MG63 (cell line): ENCODE measurements around the gene SLC45A2. TPM values are rescaled to one million over a fixed set of nuclear protein-coding genes. Genes with fewer than 3 reads are reported as not detected.
"Not testable (repeated sequence)": the region's sequence is repeated elsewhere in the genome, so short reads cannot be mapped to it uniquely, and the experiment has no call there.

ENCODE experiments used
- DNase-seq: peaks from one replicate; pipeline ENCODE4 v3.0.0-alpha.2; 2020
- H3K27me3 ChIP-seq: fragments of 250-450 bp; sonication (Bioruptor Pico); 2 replicates; pipeline ENCODE4 v1.5.1; 2020; ENCODE audit warnings: mild to moderate bottlenecking, moderate library complexity
- H3K36me3 ChIP-seq: fragments of 250-450 bp; sonication (Bioruptor Pico); 2 replicates; pipeline ENCODE4 v1.5.1; 2020; ENCODE audit warnings: mild to moderate bottlenecking, moderate library complexity
- H3K4me3 ChIP-seq: fragments of 250-450 bp; sonication (Bioruptor Pico); 2 replicates; pipeline ENCODE4 v1.5.1; 2020; ENCODE audit warnings: mild to moderate bottlenecking, moderate library complexity
- H3K9me3 ChIP-seq: fragments of 250-450 bp; sonication (Bioruptor Pico); 2 replicates; pipeline ENCODE4 v1.5.1; 2020; ENCODE audit warnings: mild to moderate bottlenecking, moderate library complexity
- total RNA-seq: library from RNA; depleted of rRNA; stranded (reverse); fragments of >200 nt; shearing (Covaris generic); gene quantifications from 2 replicates; pipeline ENCODE4 v1.2.3, GENCODE V29; 2014; ENCODE audit warnings: low replicate concordance; rRNA removed

The SLC45A2 gene
- total RNA-seq: not detected in 2 replicates

DNA sequence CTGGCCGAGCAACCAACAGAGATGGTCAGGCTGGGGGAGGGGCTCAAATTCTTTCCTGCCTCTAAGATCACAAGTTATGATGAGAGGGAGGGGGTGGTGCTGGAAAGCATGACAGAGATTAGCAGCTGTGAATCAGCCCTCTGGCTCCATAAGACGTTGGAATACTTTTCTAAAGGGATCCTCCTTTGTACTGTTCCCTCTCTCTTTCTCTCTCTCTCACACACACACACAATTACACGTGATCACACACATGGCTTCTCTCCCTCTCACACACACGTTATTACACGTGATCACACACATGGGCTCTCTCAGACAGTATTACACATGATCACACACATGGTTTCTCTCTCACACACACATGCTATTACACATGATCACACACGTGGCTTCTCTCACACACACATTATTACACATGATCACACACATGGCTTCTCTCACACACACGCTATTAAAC is at the start of gene SLC45A2:
Gene SLC45A2 (minus strand): TSS at position 23 of the 454 bp plus-strand sequence. CDS start 110 bp downstream, outside the sequence.
- DNase-seq: no peak
- no peak within 1 kb of the TSS for H3K4me3 ChIP-seq
- peaks cover 2% of the 10 kb centered on the region; the same call in 1 of the 2 replicates for H3K36me3 ChIP-seq
- no peaks in the 10 kb centered on the region for H3K9me3 ChIP-seq
- no peaks in the 10 kb centered on the region for H3K27me3 ChIP-seq

GRCh38 chr5:34031966-34032365 is 47.5 kb upstream of the SLC45A2 start:
- no peak for DNase-seq
- Histone ChIP-seq H3K9me3 (no peaks in the 10 kb centered on the region), H3K27me3 (no peaks in the 10 kb centered on the region), H3K36me3 (no peaks in the 10 kb centered on the region), H3K4me3 (no peak overlapping the region)

DNA sequence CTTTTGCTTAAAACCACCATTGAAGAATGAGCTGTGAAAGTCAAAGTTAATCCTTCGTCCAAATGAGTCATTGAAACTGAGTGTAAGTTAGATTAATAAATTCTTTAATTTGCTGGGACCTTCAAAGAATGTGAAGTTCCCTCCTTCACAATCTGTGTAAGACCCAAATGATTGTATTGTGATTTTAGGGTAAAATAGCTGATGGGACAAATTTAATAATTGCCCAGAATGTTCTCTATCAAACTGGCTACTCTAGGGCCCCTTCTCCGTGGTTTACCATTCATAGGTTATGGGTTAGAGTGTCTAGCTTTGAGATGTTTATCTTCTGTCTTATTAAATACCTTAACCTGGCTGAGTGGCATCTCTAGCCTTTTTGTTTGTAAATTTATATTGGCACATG is 46.6 kb upstream of the SLC45A2 start:
- no peak for DNase-seq
- H3K27me3 ChIP-seq: no peaks in the 10 kb centered on the region
- no peaks in the 10 kb centered on the region for H3K36me3 ChIP-seq

DNA sequence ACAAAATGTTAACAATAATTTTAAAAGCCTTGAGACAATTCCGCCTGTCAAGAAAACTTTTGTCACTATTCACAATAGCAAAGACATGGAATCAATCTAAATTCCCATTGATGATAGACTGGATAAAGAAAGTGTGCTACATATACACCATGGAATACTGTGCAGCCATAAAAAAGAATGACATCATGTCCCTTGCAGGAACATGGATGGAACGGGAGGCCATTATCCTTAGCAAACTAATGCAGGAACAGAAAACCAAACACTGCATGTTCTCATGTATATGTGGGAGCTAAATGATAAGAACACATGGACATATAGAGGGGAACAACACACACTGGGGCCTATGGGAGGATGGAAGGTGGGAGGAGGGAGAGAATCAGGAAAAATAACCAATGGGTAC is 46.1 kb upstream of the SLC45A2 start:
- not testable (repeated sequence) for H3K9me3 ChIP-seq, H3K27me3 ChIP-seq, DNase-seq, H3K4me3 ChIP-seq, H3K36me3 ChIP-seq

More for the DNA sequence above, 46.6 kb upstream of the SLC45A2 start:
- Histone ChIP-seq H3K4me3 (no peak overlapping the region), H3K9me3 (no peaks in the 10 kb centered on the region)

GRCh38 chr5:34030048-34030447 is 45.6 kb upstream of the SLC45A2 start:
- Histone ChIP-seq H3K9me3 (no peaks in the 10 kb centered on the region), H3K4me3 (no peak overlapping the region), H3K27me3 (no peaks in the 10 kb centered on the region), H3K36me3 (no peaks in the 10 kb centered on the region)
- no peak for DNase-seq

GRCh38 chr5:34028349-34028748 is 43.9 kb upstream of the SLC45A2 start:
- no peak for DNase-seq
- no peaks in the 10 kb centered on the region for H3K27me3 ChIP-seq
- no peaks in the 10 kb centered on the region for H3K9me3 ChIP-seq
- H3K36me3 ChIP-seq: no peaks in the 10 kb centered on the region
- H3K4me3 ChIP-seq: no peak overlapping the region

DNA sequence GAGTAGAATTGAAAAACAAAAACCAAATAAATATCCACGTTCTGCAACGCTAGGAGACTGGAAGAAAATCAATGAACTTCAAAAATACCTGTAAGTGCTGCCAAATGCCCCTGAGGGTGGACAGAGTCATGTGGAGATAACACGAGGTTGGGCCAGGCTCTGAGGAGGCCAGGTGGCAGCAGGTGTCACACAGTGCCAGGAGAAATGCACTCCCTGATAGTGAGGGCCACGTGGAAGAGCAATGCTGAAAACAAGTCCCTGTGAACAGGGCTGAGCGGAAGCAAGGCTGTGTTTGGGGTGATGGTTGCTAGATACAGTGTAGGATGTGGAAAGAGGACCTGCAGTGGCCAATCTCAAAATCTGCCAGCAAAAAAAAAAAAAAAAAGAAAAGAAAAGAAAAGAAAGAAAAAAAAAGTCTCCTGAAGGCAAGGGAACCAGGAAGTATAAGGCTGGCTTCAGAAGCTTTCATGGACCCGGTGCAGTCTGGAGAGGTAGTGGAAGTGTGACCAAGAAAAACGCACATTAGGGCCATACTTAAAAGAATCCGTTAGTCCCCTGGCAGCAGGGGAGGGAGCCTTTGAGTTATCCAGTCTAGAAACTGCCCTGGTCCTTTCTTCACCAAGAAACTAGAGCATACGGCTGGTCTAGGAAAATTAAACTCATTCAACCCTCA is 41.7 kb upstream of the SLC45A2 start:
- H3K9me3 ChIP-seq: no peaks in the 10 kb centered on the region
- H3K27me3 ChIP-seq: no peaks in the 10 kb centered on the region
- no peak overlapping the region for H3K4me3 ChIP-seq
- DNase-seq: no peak
- H3K36me3 ChIP-seq: no peaks in the 10 kb centered on the region

- Histone ChIP-seq H3K27me3 (no peaks in the 10 kb centered on the region), H3K36me3 (no peaks in the 10 kb centered on the region), H3K4me3 (no peak overlapping the region), H3K9me3 (no peaks in the 10 kb centered on the region)
- DNase-seq: peak; percentile 28
Measured at GRCh38 chr5:34022121-34022705, 37.7 kb upstream of the SLC45A2 start.

DNA sequence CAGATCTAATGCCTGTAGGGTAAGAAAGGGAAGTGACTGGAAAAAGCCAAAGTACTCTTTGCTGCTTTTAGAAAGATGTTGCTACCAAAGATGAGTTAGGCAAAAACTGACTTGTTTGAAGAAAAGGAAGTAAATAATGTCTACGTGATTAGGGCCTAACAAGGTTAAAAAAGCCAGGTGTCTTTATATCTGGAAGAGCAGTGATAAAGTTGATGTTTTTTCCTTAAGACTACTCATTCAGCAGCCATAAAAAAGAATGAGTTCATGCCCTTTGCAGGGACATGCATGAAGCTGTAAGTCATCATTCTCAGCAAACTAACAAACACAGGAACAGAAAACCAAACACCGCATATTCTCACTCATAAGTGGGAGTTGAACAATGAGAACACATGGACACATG is 36.8 kb upstream of the SLC45A2 start:
- no peak for DNase-seq
- Histone ChIP-seq H3K27me3 (no peaks in the 10 kb centered on the region), H3K4me3 (no peak overlapping the region), H3K9me3 (no peaks in the 10 kb centered on the region), H3K36me3 (no peaks in the 10 kb centered on the region)

DNA sequence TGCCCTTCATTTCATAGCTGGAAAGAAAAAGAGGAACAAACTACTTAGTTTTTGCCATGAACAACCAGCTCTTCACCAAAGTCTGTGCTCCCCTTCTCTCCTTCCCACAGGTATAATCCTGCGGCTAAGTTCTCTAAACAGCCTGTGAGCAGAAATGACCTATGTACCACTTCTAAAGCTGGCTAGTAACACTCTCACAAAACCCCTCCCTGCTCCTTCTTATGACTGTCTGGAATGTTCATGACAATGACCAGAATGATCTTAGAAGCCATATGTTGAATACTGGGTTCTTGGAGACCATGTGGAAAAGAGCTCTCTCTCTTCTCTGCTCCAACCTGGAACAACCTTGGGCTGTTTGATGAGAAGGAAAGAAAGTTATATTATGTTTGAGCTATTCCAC is 36.2 kb upstream of the SLC45A2 start:
- Histone ChIP-seq H3K27me3 (no peaks in the 10 kb centered on the region), H3K9me3 (no peaks in the 10 kb centered on the region), H3K4me3 (no peak overlapping the region), H3K36me3 (no peaks in the 10 kb centered on the region)
- no peak for DNase-seq

DNA sequence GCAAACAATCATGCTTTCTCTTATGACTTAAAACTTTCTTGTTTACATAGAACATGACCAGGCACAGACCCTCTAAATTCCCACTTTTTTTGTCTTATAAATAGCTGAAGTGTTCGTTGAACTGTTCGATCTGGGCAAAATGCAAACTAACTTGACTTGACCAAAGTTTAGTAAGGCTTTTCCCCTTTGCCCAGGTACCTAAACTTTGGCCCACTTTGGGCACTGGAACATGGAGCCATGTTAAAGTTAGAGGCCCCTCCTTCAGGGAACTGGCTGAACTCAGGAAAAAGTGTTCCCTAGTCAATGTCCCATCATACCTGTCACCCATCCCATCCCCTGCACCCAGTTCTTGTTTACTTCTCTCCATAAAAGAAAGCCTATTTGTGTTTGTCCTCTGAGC is 32.8 kb upstream of the SLC45A2 start:
- no peak for DNase-seq
- Histone ChIP-seq H3K9me3 (no peaks in the 10 kb centered on the region), H3K4me3 (no peak overlapping the region), H3K36me3 (no peaks in the 10 kb centered on the region), H3K27me3 (no peaks in the 10 kb centered on the region)

DNA sequence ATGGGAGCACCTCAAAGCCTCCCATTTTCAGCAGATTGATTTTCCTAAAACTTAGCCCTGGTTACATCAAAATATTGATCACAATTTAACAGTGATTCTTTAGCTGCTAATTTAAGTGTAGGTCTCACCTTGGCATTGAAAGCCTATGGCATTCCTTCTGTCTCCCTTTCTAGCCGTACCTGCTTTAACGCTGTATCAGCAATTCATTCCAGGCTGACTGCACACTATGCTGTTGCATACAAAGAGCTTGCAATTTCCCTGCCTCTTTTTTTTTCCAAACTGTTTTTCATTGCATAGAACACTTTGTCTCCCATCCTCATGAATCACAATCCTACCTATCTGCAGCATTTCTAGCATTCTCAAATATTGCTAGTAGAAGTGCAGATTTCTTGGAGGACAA is 32.3 kb upstream of the SLC45A2 start:
- Histone ChIP-seq H3K4me3 (no peak overlapping the region), H3K9me3 (no peaks in the 10 kb centered on the region), H3K27me3 (no peaks in the 10 kb centered on the region), H3K36me3 (no peaks in the 10 kb centered on the region)
- no peak for DNase-seq

DNA sequence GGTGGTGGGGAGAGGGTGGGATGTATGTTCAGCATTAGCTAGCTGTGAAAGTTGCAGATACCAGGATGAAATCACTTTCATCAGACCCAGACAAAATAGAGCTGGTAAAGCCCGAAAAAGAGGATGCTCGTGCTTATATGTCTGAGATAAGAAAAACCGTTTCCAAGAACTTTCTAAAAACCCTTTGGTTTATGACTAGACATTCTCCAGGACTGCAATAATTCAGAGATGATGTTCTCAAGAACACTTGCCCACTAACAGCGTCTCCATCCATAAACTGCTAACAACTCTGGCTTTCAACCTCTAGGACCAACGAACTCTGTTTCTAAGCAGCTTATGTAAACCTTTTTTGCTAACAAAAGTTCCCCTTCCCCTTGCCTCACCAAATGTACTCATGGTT is 31.7 kb upstream of the SLC45A2 start:
- Histone ChIP-seq H3K9me3 (no peaks in the 10 kb centered on the region), H3K36me3 (no peaks in the 10 kb centered on the region), H3K27me3 (no peaks in the 10 kb centered on the region), H3K4me3 (no peak overlapping the region)
- DNase-seq: no peak

DNA sequence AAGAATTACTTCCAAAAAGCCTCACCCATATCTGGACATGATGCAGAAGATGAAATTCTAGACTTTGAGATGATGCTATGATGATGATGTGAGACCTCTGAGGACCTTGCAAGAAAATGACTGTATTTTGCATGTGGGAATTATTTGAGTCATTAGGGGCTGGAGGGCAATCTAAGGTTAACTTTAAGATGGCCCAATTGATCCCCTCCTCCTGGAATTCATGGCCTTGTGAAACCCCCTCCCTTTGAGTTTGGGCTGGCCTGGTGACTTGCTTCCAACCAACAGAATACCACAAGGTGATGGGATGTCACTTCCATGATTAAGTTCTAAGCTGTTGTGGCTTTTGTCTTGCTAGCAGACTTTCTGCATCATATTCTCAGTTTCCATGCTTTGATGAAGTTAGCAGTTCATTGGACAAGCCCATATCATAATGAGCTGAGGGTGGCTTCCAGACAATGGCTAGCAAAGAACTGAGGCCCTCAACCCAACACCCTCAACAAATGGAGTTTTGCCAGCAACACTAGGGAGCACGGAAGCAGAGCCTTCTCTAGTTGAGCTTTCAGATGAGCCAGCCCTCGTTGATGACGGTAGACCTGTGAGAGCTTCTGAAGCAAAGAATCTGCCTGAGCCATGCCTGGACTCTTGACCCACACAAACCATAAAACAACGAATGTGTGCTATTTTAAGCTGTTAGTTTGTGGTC is 30.8 kb upstream of the SLC45A2 start:
- H3K4me3 ChIP-seq: no peak overlapping the region
- DNase-seq: no peak
- no peaks in the 10 kb centered on the region for H3K27me3 ChIP-seq
- no peaks in the 10 kb centered on the region for H3K9me3 ChIP-seq
- no peaks in the 10 kb centered on the region for H3K36me3 ChIP-seq

DNA sequence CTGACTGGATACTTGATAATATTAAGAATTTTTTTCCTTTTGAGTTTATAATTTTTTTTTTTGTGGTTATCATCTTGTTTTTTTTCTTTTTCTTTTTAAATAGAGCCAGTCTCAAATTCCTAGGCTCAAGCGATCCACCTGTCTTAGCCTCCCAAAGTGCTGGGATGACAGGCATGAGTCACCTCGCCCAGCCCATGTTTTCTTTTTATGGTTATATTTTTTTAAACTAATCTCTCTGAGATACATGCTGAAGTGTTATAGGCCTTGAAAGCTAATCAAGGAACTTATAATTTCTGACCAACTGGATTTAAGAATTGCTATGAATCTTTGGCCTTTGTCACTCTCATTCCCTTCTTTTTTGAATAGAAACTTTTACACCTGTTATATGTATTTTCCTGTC is 30.1 kb upstream of the SLC45A2 start:
- no peaks in the 10 kb centered on the region for H3K9me3 ChIP-seq
- no peaks in the 10 kb centered on the region for H3K27me3 ChIP-seq
- no peak for DNase-seq
- no peaks in the 10 kb centered on the region for H3K36me3 ChIP-seq
- H3K4me3 ChIP-seq: no peak overlapping the region

GRCh38 chr5:34013547-34013946 is 29.1 kb upstream of the SLC45A2 start:
- H3K9me3 ChIP-seq: no peaks in the 10 kb centered on the region
- no peaks in the 10 kb centered on the region for H3K27me3 ChIP-seq
- DNase-seq: no peak
- no peak overlapping the region for H3K4me3 ChIP-seq
- no peaks in the 10 kb centered on the region for H3K36me3 ChIP-seq

DNA sequence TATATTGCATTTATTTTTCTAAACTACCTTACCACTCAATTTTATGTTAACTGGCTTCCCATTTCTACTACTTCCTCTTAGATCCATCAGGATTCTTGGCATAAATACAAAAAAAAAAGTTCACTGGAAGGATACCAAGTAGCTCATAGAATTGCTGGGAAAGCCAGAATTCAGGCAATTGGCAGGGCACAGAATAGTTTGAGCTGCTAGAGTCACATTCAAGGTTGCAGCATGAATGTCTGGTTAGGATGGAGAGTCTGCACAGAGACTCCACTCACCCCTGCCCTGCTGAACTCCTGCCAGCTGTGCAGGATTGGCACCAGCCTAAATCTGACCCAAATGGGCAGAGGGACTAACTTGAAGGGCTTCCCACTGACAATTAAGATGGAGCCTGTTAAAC is 28.3 kb upstream of the SLC45A2 start:
- no peak overlapping the region for H3K4me3 ChIP-seq
- H3K27me3 ChIP-seq: no peaks in the 10 kb centered on the region
- no peaks in the 10 kb centered on the region for H3K36me3 ChIP-seq
- H3K9me3 ChIP-seq: no peaks in the 10 kb centered on the region
- peak; percentile 17 for DNase-seq

DNA sequence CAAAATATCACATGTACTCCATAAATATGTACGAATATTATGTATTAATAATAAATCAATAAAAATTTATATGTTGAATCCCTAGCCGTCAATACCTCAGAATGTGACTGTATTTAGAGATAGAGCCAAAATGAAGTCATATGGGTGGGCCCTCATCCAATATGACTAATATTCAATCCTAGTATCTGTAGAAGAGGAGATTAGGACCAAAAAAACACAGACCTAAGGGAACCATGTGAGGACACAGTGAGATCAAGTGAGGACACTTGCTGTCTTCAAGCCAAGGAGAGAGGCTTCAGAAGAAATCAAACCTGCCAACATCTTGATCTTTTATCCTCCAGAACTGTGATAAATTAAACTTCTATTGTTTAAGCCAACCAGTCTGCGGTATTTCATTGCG is 27.0 kb upstream of the SLC45A2 start:
- no peaks in the 10 kb centered on the region for H3K27me3 ChIP-seq
- H3K36me3 ChIP-seq: no peaks in the 10 kb centered on the region
- no peak overlapping the region for H3K4me3 ChIP-seq
- no peak for DNase-seq
- no peaks in the 10 kb centered on the region for H3K9me3 ChIP-seq
